ENCODE data around the gene A2M.

The A2M gene

GRCh38 chr12:9120487-9121184 lies 4.9 kb upstream of the A2M start:
- DNase-seq, result no peak

- no peak for DNase-seq
Measured at GRCh38 chr12:9118158-9118557, 2.4 kb upstream of the A2M start.

GRCh38 chr12:9114946-9115345 lies 773 bp downstream of the A2M start:
- no peak for DNase-seq

- no peak for DNase-seq
Measured at GRCh38 chr12:9113987-9114309, 1.8 kb downstream of the A2M start.

- no peak for DNase-seq
Measured at GRCh38 chr12:9113296-9113986, 2.3 kb downstream of the A2M start.

- DNase-seq, result no peak
Measured at GRCh38 chr12:9112076-9112853, 3.5 kb downstream of the A2M start.

- DNase-seq, result no peak
Measured at GRCh38 chr12:9111525-9111924, 4.2 kb downstream of the A2M start.

GRCh38 chr12:9109737-9110491 lies 5.8 kb downstream of the A2M start:
- no peak for DNase-seq

GRCh38 chr12:9109213-9109522 lies 6.6 kb downstream of the A2M start:
- no peak for DNase-seq

- DNase-seq, result no peak
Measured at GRCh38 chr12:9108504-9109212, 7.1 kb downstream of the A2M start.

- no peak for DNase-seq
Measured at GRCh38 chr12:9107542-9107873, 8.2 kb downstream of the A2M start.

- no peak for DNase-seq
Measured at GRCh38 chr12:9106610-9107541, 8.8 kb downstream of the A2M start.

- no peak for DNase-seq
Measured at GRCh38 chr12:9106067-9106466, 9.7 kb downstream of the A2M start.

- DNase-seq, result no peak
Measured at GRCh38 chr12:9104767-9105423, 10.8 kb downstream of the A2M start.

GRCh38 chr12:9104087-9104486 lies 11.6 kb downstream of the A2M start:
- no peak for DNase-seq

- no peak for DNase-seq
Measured at GRCh38 chr12:9103050-9103849, 12.5 kb downstream of the A2M start.

GRCh38 chr12:9101018-9101687 lies 14.6 kb downstream of the A2M start:
- no peak for DNase-seq

- DNase-seq, result no peak
Measured at GRCh38 chr12:9099552-9100190, 16.0 kb downstream of the A2M start.

GRCh38 chr12:9098463-9099026 lies 17.2 kb downstream of the A2M start:
- no peak for DNase-seq
